IPS-15b (cell line): ENCODE data around the gene CACNA2D2.

Source experiments
- H3K27me3 ChIP-seq: one replicate; pipeline ENCODE4 v1.6.1; 2013; ENCODE audit warnings: low read length; ENCODE audit not compliant: control insufficient read depth, insufficient read depth
- H3K36me3 ChIP-seq: one replicate; pipeline ENCODE4 v1.6.1; 2013; ENCODE audit warnings: low read length; ENCODE audit not compliant: control insufficient read depth, insufficient read depth
- H3K4me1 ChIP-seq: one replicate; pipeline ENCODE4 v1.6.1; 2013; ENCODE audit warnings: mild to moderate bottlenecking, low read length; ENCODE audit not compliant: control insufficient read depth, insufficient read depth
- H3K4me3 ChIP-seq: one replicate; pipeline ENCODE4 v1.5.1; 2013; ENCODE audit warnings: low read depth, low read length
- H3K9ac ChIP-seq: one replicate; pipeline ENCODE4 v1.6.1; 2013; ENCODE audit warnings: low read depth, mild to moderate bottlenecking, low read length
- H3K9me3 ChIP-seq: one replicate; pipeline ENCODE4 v1.6.1; 2013; ENCODE audit warnings: mild to moderate bottlenecking, low read length; ENCODE audit not compliant: control insufficient read depth, insufficient read depth

CACNA2D2 gene

GRCh38 chr3:50321336-50322114 lies 181.9 kb downstream of the CACNA2D2 start:
- H3K36me3 ChIP-seq, result peaks cover 38% of the 10 kb centered on the region
- H3K9ac ChIP-seq, result peak overlapping the region; percentile 100
- peaks cover 7% of the 10 kb centered on the region for H3K4me1 ChIP-seq
- H3K27me3 ChIP-seq, result no peaks in the 10 kb centered on the region
- H3K4me3 ChIP-seq, result peak overlapping the region; percentile 99
- H3K9me3 ChIP-seq, result no peaks in the 10 kb centered on the region

- H3K4me1 ChIP-seq, result peaks cover 7% of the 10 kb centered on the region
- H3K27me3 ChIP-seq, result no peaks in the 10 kb centered on the region
- peak overlapping the region; percentile 100 for H3K9ac ChIP-seq
- peaks cover 40% of the 10 kb centered on the region for H3K36me3 ChIP-seq
- H3K4me3 ChIP-seq, result peak overlapping the region; percentile 99
- no peaks in the 10 kb centered on the region for H3K9me3 ChIP-seq
Observed at GRCh38 chr3:50320853-50321335, 182.5 kb downstream of the CACNA2D2 start.

- Histone ChIP-seq H3K36me3 (peaks cover 35% of the 10 kb centered on the region), H3K27me3 (no peaks in the 10 kb centered on the region), H3K4me3 (peak overlapping the region; percentile 99), H3K4me1 (peaks cover 7% of the 10 kb centered on the region), H3K9ac (peak overlapping the region; percentile 94), H3K9me3 (no peaks in the 10 kb centered on the region)
Observed at GRCh38 chr3:50319894-50320625, 183.4 kb downstream of the CACNA2D2 start.

- H3K27me3 ChIP-seq, result no peaks in the 10 kb centered on the region
- H3K36me3 ChIP-seq, result peaks cover 35% of the 10 kb centered on the region
- no peak overlapping the region for H3K9ac ChIP-seq
- H3K4me3 ChIP-seq, result no peak overlapping the region
- H3K9me3 ChIP-seq, result no peaks in the 10 kb centered on the region
- peaks cover 7% of the 10 kb centered on the region for H3K4me1 ChIP-seq
Observed at GRCh38 chr3:50319181-50319893, 184.1 kb downstream of the CACNA2D2 start.

GRCh38 chr3:50318615-50319014 lies 184.8 kb downstream of the CACNA2D2 start:
- Histone ChIP-seq H3K4me1 (peaks cover 7% of the 10 kb centered on the region), H3K9me3 (no peaks in the 10 kb centered on the region), H3K27me3 (no peaks in the 10 kb centered on the region), H3K36me3 (peaks cover 35% of the 10 kb centered on the region), H3K4me3 (no peak overlapping the region), H3K9ac (no peak overlapping the region)

GRCh38 chr3:50318163-50318562 lies 185.3 kb downstream of the CACNA2D2 start:
- H3K27me3 ChIP-seq, result no peaks in the 10 kb centered on the region
- H3K4me3 ChIP-seq, result no peak overlapping the region
- H3K4me1 ChIP-seq, result peaks cover 7% of the 10 kb centered on the region
- peaks cover 35% of the 10 kb centered on the region for H3K36me3 ChIP-seq
- H3K9ac ChIP-seq, result no peak overlapping the region
- H3K9me3 ChIP-seq, result no peaks in the 10 kb centered on the region

GRCh38 chr3:50317300-50317699 lies 186.1 kb downstream of the CACNA2D2 start:
- Histone ChIP-seq H3K27me3 (no peaks in the 10 kb centered on the region), H3K4me1 (peaks cover 3% of the 10 kb centered on the region), H3K36me3 (peaks cover 35% of the 10 kb centered on the region), H3K9me3 (no peaks in the 10 kb centered on the region), H3K9ac (no peak overlapping the region), H3K4me3 (no peak overlapping the region)

- Histone ChIP-seq H3K9ac (no peak overlapping the region), H3K4me1 (peaks cover 3% of the 10 kb centered on the region), H3K36me3 (peaks cover 35% of the 10 kb centered on the region), H3K9me3 (no peaks in the 10 kb centered on the region), H3K4me3 (no peak overlapping the region), H3K27me3 (no peaks in the 10 kb centered on the region)
Observed at GRCh38 chr3:50316657-50317242, 186.7 kb downstream of the CACNA2D2 start.

- H3K9ac ChIP-seq, result no peak overlapping the region
- no peaks in the 10 kb centered on the region for H3K9me3 ChIP-seq
- H3K4me1 ChIP-seq, result no peaks in the 10 kb centered on the region
- H3K36me3 ChIP-seq, result peaks cover 32% of the 10 kb centered on the region
- H3K27me3 ChIP-seq, result no peaks in the 10 kb centered on the region
- H3K4me3 ChIP-seq, result no peak overlapping the region
Observed at GRCh38 chr3:50314816-50315215, 188.6 kb downstream of the CACNA2D2 start.

GRCh38 chr3:50314342-50314741 lies 189.1 kb downstream of the CACNA2D2 start:
- peaks cover 27% of the 10 kb centered on the region for H3K36me3 ChIP-seq
- no peaks in the 10 kb centered on the region for H3K4me1 ChIP-seq
- no peak overlapping the region for H3K4me3 ChIP-seq
- H3K9ac ChIP-seq, result no peak overlapping the region
- peaks cover 3% of the 10 kb centered on the region for H3K9me3 ChIP-seq
- H3K27me3 ChIP-seq, result no peaks in the 10 kb centered on the region
